Adrenal gland (tissue), 12 donors: ENCODE data around the gene SLC29A1. TPM values are rescaled to one million over a fixed set of nuclear protein-coding genes. Genes with fewer than 3 reads are reported as not detected.

Experiments
- DNase-seq, 7 donors: peaks; one replicate each; pipeline ENCODE4 v3.0.0-alpha.2; 2019 to 2020
- H3K27ac ChIP-seq, 5 donors: fragments of 200-600 bp; sonication (generic) in 4 of 5; 1 replicate in 3 of 5; 2 replicates in 2 of 5; pipeline versions ENCODE4 v1.5.1 to v1.8.0; 2016 to 2020; ENCODE audit warnings: mild to moderate bottlenecking in 1 of 5
- H3K27me3 ChIP-seq: fragments of 200-600 bp; 2 replicates; pipeline ENCODE4 v1.8.0; 2021
- H3K36me3 ChIP-seq, 2 donors: fragments of 200-600 bp; replicated peaks in 1 of 2; 1 replicate in 1 of 2; 2 replicates in 1 of 2; pipeline versions ENCODE4 v1.5.1 to v1.8.0; 2018 to 2022
- H3K4me1 ChIP-seq, 2 donors: fragments of 200-600 bp; replicated peaks in 1 of 2; 1 replicate in 1 of 2; 2 replicates in 1 of 2; pipeline versions ENCODE4 v1.5.1 to v1.8.0; 2018 to 2021
- H3K4me3 ChIP-seq, 4 donors: fragments of 200-600 bp; sonication (generic) in 3 of 4; one replicate each; pipeline ENCODE4 v1.5.1; 2016 to 2018
- H3K9me3 ChIP-seq, 3 donors: fragments of 200-600 bp; sonication (generic) in 1 of 3; replicated peaks in 1 of 3; 1 replicate in 2 of 3; 2 replicates in 1 of 3; pipeline versions ENCODE4 v1.5.1 to v1.8.0; 2016 to 2021
- POLR2A ChIP-seq, 2 donors: fragments of 450-650 bp; IDR thresholded peaks; one replicate each; pipeline ENCODE4 v1.6.1; 2017; ENCODE audit warnings: antibody characterized with exemption in 2 of 2, mild to moderate bottlenecking in 2 of 2, moderate library complexity in 1 of 2
- WGBS, 4 donors: extraction: QIAGEN DNeasy Blood & Tissue Kit in 2 of 4; methylation state at CpG; one replicate each; pipeline versions ENCODE4 v1.1.5 to v1.1.7; 2013 to 2017; 5-methylcytosine and 5-hydroxymethylcytosine counted together
- intact Hi-C, 2 donors: fragments of 100-400 bp; cut with DNase I; formaldehyde crosslinking; loops; one replicate each; pipeline versions ENCODE4 v1.14.1 to v1.15.0; 2022 to 2023
- polyA plus RNA-seq, 3 donors: library from polyadenylated mRNA; stranded (reverse); fragments of 200-250 nt in 2 of 3; fragments of 350-450 nt in 1 of 3; fragmentation: Illumina TruSeq in 1 of 3; extraction: RNeasy Lipid Tissue Mini Kit (QIAGEN cat#74804) in 1 of 3; gene quantifications; one replicate each; pipeline ENCODE4 v1.2.3, GENCODE V29; 2013 to 2014
- total RNA-seq, 9 donors: library from RNA; depleted of rRNA in 4 of 9; stranded (reverse); fragments of >200 nt in 4 of 9; fragments of 120-200 nt in 1 of 9; fragmentation: NEBNext Ultra II Directional in 1 of 9; extraction: Animal tissue kit (Norgen Biotek cat#: 25700) in 1 of 9; gene quantifications; one replicate each; pipeline versions ENCODE4 v1.1.0 to v1.2.4, GENCODE V29; 2013 to 2023
- TF ChIP-seq, protein P1 (sequence below), 6 experiments: fragments of 450-650 bp in 4 of 6; fragments of 200-600 bp in 2 of 6; sonication (generic) in 1 of 6; IDR thresholded peaks; 1 replicate in 5 of 6; 2 replicates in 1 of 6; pipeline versions ENCODE4 v1.5.1 to v1.8.0; 2016 to 2021; ENCODE audit warnings: antibody characterized with exemption in 6 of 6, mild to moderate bottlenecking in 2 of 6, moderate library complexity in 1 of 6
- donor health status: healthy with polysubstance abuse.
- donor health status: Bipolar disorder and iron deficiency.
- donor health status: DM: yes; HTN: yes; CAD: no.
- donor health status: DM: no; HTN: no; CAD: no.
- donor health status: DM: no; HTN: no; CAD: no.
- donor health status: DM: yes; HTN: yes; CAD: no.

Gene SLC29A1
- total and polyA plus RNA-seq, 12 donors, result 48.6 to 356 (median 134) TPM

GRCh38 chr6:44237813-44238433 lies 14.5 kb downstream of the SLC29A1 start:
- Histone ChIP-seq H3K36me3 (peaks cover 0 to 4% of the 10 kb centered on the region in 2 donors), H3K4me1 (peaks cover 27 to 32% of the 10 kb centered on the region in 2 donors), H3K27me3 (no peaks in the 10 kb centered on the region), H3K27ac (peak overlapping the region; percentile 93 to 98 (median 97)), H3K4me3 (peak overlapping the region in 3 of 4 donors; percentile 41 to 72 (median 61)), H3K9me3 (no peaks in the 10 kb centered on the region)
- DNase-seq, result peak; percentile 85 to 94 (median 90)
- 1 to 2% (median 1%) methylated on average over 17 to 42 of the region's 42 CpGs for WGBS, 4 donors
- intact Hi-C loops, result loop anchor here (2.0 to 10.0 kb wide), 3 partner anchors 65 to 143 kb away; no protein-coding TSS in a partner anchor
- TF ChIP-seq, protein P1, sequence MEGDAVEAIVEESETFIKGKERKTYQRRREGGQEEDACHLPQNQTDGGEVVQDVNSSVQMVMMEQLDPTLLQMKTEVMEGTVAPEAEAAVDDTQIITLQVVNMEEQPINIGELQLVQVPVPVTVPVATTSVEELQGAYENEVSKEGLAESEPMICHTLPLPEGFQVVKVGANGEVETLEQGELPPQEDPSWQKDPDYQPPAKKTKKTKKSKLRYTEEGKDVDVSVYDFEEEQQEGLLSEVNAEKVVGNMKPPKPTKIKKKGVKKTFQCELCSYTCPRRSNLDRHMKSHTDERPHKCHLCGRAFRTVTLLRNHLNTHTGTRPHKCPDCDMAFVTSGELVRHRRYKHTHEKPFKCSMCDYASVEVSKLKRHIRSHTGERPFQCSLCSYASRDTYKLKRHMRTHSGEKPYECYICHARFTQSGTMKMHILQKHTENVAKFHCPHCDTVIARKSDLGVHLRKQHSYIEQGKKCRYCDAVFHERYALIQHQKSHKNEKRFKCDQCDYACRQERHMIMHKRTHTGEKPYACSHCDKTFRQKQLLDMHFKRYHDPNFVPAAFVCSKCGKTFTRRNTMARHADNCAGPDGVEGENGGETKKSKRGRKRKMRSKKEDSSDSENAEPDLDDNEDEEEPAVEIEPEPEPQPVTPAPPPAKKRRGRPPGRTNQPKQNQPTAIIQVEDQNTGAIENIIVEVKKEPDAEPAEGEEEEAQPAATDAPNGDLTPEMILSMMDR (IDR thresholded peaks at IDR 0.05), result peak; percentile 94 to 99 (median 97)
- peak; percentile 16 to 39 for TF ChIP-seq POLR2A (IDR thresholded peaks at IDR 0.05)

DNA sequence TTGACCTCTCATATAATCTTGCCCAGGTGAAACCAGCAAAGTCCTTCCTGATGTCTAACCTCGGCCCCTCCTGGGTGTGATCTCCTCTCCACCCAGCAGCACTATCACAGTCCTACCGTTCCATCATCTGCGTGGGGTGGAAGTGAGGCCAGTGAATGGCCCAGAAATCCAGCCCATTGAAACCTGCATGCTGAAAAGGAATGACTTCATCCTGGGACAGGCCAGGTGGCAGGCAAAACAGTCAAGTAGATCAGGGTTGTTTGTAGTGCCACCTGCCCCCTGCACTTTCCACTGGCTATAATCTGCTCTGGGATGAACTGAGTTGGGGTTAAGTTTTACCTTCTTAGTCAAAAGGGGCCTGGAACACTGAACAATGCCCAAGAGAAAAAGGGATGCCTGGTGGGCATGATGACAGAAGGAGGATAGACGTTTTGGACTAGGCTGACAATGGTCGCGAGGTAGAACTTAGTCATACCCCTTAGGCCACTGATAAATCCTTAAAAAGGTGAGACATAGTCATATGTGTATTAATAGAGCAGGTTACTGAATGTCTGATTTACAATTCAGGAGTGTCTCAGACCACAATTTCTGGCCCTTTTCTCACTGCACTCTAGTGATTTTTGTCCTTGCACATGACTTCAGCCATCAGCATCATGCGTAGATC lies 15.4 kb downstream of the SLC29A1 start:
- Histone ChIP-seq H3K4me3 (no peak overlapping the region), H3K27me3 (no peaks in the 10 kb centered on the region), H3K27ac (peak overlapping the region; percentile 93 to 98 (median 97)), H3K36me3 (no peaks in the 10 kb centered on the region), H3K9me3 (no peaks in the 10 kb centered on the region), H3K4me1 (peaks cover 19 to 23% of the 10 kb centered on the region in 2 donors)
- intact Hi-C loops, result loop anchor here (10.0 kb wide), 2 partner anchors 134 to 144 kb away; no protein-coding TSS in a partner anchor
- DNase-seq, result peak in 2 of 7 donors; percentile 23 to 34
- TF ChIP-seq POLR2A (IDR thresholded peaks at IDR 0.05), result no peak
- TF ChIP-seq, protein P1 (IDR thresholded peaks at IDR 0.05), result no peak
- 76 to 82% (median 79%) methylated on average over 7 of the region's 7 CpGs for WGBS, 4 donors

DNA sequence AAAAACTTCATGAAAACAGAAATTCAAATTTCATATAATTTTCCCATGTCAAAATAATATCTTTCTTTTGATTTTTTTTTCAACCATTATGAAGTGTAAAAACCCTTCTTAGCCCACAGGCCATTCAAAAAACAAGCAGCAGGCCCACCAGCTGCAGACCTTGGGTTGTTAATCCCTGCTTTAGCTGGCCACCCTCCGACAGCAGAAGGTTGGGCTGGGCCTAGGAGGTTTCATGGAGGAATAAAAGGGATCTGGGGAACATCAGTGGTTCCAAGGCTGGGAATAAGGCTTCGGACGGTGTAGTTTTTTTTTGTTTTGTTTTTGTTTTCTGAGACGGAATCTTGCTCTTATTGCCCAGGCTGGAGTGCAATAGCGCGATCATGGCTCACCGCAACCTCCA lies 19.9 kb downstream of the SLC29A1 start:
- no peak overlapping the region for H3K27ac ChIP-seq
- no peak for DNase-seq
- intact Hi-C loops, result no loop called here
- TF ChIP-seq, protein P1 (IDR thresholded peaks at IDR 0.05), result no peak
- no peak for TF ChIP-seq POLR2A (IDR thresholded peaks at IDR 0.05)
- H3K4me3 ChIP-seq, result no peak overlapping the region
- H3K27me3 ChIP-seq, result no peaks in the 10 kb centered on the region
- WGBS, 4 donors, result 93 to 94% (median 93%) methylated on average over 7 of the region's 7 CpGs
- H3K9me3 ChIP-seq, result no peaks in the 10 kb centered on the region
- H3K36me3 ChIP-seq, result peaks cover 0 to 4% of the 10 kb centered on the region in 2 donors
- H3K4me1 ChIP-seq, result peaks cover 3 to 11% of the 10 kb centered on the region in 2 donors

GRCh38 chr6:44245391-44245911 lies 22.1 kb downstream of the SLC29A1 start:
- Histone ChIP-seq H3K4me1 (peaks cover 19 to 23% of the 10 kb centered on the region in 2 donors), H3K36me3 (peaks cover 0 to 25% of the 10 kb centered on the region in 2 donors), H3K27ac (peak overlapping the region; percentile 78 to 100 (median 98)), H3K9me3 (no peaks in the 10 kb centered on the region), H3K27me3 (no peaks in the 10 kb centered on the region), H3K4me3 (peak overlapping the region in 2 of 4 donors; percentile 93 to 99)
- DNase-seq, result no peak
- intact Hi-C loops, result no loop called here
- 61 to 74% (median 65%) methylated on average over 11 to 12 of the region's 12 CpGs for WGBS, 4 donors
- no peak for TF ChIP-seq POLR2A (IDR thresholded peaks at IDR 0.05)
- TF ChIP-seq, protein P1 (IDR thresholded peaks at IDR 0.05), result no peak
